CD4-positive, alpha-beta T cell treated with Interleukin-1 beta for 1 hour (primary cell): ENCODE measurements around the gene TNFSF11.
A peak's percentile ranks its signal among the peaks of the same experiment; 100 is the strongest.
"Not testable (repeated sequence)": the region's sequence is repeated elsewhere in the genome, so short reads cannot be mapped to it uniquely, and the experiment has no call there.

Experiments
- DNase-seq, 2 donors: peaks; one replicate each; pipeline ENCODE4 v3.0.0-alpha.2; 2020 to 2022

The TNFSF11 gene, protein sequence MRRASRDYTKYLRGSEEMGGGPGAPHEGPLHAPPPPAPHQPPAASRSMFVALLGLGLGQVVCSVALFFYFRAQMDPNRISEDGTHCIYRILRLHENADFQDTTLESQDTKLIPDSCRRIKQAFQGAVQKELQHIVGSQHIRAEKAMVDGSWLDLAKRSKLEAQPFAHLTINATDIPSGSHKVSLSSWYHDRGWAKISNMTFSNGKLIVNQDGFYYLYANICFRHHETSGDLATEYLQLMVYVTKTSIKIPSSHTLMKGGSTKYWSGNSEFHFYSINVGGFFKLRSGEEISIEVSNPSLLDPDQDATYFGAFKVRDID

DNA sequence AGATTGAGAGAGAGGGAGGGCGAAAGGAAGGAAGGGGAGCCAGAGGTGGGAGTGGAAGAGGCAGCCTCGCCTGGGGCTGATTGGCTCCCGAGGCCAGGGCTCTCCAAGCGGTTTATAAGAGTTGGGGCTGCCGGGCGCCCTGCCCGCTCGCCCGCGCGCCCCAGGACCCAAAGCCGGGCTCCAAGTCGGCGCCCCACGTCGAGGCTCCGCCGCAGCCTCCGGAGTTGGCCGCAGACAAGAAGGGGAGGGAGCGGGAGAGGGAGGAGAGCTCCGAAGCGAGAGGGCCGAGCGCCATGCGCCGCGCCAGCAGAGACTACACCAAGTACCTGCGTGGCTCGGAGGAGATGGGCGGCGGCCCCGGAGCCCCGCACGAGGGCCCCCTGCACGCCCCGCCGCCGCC, at the start of gene TNFSF11:
Gene TNFSF11 (plus strand): TSS at position 142 of the 400 bp plus-strand sequence. CDS start 152 bp downstream, at position 294.
- peak in 1 of 2 donors; percentile 7 for DNase-seq

GRCh38 chr13:42524487-42525034, 49.4 kb upstream of the TNFSF11 start:
- DNase-seq: no peak

GRCh38 chr13:42525035-42525504, 48.9 kb upstream of the TNFSF11 start:
- DNase-seq: no peak

DNA sequence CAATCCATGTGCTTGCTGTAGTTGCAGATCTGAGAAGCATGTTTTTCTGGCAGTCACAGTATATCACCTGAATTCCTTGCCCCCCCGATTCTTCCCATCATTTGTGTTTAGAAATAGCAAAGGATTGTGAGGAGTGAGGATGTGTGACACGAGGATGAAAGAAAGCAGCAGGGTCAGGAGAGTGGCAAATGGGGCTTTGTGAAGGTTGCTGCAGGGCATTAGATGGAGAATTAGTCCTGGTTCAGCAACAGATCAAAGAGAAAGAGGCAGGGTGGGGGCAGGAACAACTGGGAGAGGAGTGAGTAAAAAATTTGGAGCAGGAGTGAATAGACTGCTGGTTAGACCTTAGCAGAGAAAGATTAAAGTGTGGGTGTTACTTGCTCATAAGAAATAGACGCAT, 47.7 kb upstream of the TNFSF11 start:
- no peak for DNase-seq

- no peak for DNase-seq
Measured at GRCh38 chr13:42526804-42527203, 47.1 kb upstream of the TNFSF11 start.

- no peak for DNase-seq
Measured at GRCh38 chr13:42532561-42533335, 41.2 kb upstream of the TNFSF11 start.

- no peak for DNase-seq
Measured at GRCh38 chr13:42533336-42533591, 40.7 kb upstream of the TNFSF11 start.

DNA sequence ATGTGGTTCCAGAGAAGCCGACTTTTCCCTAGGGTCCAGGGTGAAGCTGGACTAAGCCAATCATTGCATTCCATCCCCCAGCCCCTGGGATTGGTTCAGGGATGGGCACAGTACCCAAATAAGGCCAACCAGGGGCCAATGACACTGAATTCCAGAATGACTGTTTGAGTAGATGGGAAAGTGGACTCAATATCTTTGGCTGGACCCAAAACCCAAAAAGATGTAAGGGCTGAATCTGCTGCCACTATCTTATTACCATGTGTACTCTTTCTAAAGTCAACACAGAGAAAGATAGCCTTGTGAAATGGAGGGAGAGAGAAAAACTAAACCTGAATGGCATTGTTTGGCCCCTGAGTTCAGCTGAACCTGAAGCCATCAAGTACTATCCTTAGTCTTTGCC, 39.2 kb upstream of the TNFSF11 start:
- DNase-seq: no peak

GRCh38 chr13:42538996-42539395, 35.0 kb upstream of the TNFSF11 start:
- no peak for DNase-seq

DNA sequence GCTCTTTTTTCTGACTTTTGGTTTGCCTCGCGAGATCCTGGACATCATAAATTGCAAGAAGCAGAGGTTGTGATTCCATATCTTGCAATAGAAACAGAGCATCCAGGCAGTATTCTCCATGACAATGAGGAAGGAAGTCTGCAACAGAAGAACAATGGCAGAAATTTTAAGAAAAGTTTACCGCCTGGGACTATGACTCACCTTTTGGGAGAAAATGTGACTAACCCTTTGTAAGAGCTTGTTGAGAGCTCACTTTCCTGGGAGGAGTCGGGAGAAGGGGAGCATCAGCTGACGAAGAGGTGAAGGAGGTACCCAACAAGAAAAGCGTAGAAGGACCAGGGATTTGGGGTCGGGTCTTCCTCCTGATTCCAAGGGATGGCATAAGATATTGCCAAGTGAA, 34.3 kb upstream of the TNFSF11 start:
- no peak for DNase-seq

GRCh38 chr13:42543215-42543797, 30.6 kb upstream of the TNFSF11 start:
- DNase-seq: no peak

- DNase-seq: no peak
Measured at GRCh38 chr13:42544246-42544926, 29.6 kb upstream of the TNFSF11 start.

DNA sequence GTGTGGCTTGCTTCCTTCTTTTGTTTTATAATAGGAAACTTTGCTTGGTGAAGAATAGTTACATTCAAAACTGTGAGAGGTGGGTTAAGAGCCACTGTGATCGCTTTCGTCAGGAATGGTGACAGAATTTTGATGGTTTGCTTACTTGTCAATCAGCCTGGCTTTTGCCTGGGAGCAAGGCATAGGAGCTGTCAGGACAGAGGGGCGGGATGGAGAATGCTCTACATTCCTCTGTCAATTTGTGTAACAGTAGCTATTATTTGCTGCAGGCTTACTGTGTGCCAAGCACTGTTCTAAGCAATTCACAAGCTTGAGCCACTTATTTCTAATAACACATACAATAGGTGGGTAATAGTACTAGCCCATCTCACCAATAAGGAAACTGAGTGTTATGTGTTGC, 28.1 kb upstream of the TNFSF11 start:
- DNase-seq: no peak

DNA sequence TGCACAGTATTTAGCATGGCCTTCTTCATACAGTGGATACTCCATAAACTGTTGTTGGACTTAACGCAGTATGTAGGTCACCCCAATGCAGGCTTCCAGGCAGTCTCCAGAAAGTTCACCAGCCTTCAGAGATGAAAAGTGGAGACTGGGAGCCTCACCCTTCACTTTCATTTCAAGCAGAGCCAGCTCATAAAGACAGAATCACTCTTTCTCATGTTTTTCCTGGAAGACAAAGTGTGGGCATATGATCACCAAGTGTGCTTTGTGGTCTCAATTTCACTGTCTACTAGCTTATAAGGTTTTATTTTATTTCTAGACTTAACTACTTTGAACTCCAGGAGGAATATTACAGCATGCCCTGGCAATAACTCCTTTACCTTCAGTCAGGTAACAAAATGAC, 26.3 kb upstream of the TNFSF11 start:
- no peak for DNase-seq

GRCh38 chr13:42548731-42549551, 25.0 kb upstream of the TNFSF11 start:
- DNase-seq: peak; percentile 12 to 61

DNA sequence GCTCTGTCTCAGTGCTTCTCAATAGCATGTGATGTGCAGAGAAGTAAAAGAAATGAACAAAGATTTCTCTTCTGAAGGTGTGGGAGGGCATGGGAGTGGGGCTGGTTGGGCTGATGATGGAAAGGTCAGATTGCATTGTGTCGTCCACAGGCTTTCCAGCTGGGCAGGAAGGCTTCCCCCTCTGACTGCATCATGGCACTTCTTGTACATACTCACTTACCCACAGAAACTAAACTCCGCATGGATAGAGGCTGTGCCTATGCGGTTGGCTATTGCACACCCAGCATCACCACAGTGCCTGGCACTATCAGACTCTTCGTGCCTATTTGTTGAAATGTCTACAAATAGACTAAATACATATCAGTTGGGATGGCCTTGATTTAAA, 24.4 kb upstream of the TNFSF11 start:
- DNase-seq: no peak

DNA sequence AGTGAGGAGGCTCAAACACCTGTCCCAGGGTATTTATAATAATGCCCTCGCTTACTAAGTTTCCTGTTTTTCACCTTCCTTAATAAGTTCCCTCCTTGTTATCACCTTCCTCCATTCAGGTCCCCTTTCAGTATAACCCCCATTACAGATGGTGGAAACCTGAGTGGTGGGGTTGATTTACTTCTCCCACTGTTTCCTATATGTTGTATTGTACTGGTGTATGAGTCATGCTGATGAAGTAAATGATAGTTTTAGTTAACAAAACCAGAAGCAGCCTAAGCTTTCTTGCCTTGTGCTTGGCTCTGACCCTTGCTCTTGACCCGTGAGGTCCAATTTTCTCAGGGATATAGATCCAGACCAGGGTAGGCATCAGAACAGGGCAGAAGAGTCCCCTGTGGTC, 22.3 kb upstream of the TNFSF11 start:
- DNase-seq: no peak

DNA sequence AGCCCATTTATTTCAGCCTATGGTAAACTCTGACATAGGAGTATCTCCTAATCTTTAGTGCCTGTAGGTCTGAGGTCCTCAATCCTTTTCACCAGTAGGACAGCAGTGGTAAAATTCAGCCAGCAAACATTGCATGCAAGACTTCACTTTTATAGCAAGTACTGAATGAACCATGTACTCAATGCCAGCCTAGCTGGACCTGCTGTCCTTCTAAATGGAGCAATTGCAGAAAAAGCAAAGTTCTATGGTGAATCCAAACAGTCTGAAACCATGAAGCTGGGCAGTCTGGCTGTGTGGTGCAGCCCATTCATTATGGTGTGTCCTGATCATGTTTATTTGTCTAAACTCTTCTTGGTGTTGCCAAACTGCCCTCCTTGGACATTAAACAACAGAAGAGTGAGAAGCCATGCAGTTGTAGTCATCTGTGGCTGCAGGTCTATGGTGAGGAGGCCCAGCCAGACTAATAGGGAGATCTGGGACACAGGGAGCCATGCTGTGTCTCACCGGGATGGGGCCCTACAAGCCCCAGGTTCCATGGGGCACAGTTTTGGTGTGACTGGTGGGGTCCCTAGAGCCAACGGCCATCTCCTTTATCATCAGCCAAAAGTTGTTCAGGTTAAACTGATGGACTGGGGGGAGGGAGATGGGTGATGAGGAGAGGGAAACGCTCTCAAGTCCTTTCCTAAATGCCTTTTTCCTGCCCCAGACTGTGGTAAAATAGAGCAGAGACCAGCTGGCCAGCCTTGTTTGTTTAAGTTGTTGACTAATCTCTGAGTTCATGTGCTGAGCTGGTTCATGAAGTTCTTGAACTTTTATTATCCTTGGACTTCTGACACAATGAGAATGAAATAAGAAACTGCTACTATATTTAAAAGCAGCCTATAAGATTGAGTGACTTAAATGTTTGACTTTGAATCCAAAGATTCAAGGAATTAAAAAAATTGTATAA, 20.6 kb upstream of the TNFSF11 start:
- no peak for DNase-seq

DNA sequence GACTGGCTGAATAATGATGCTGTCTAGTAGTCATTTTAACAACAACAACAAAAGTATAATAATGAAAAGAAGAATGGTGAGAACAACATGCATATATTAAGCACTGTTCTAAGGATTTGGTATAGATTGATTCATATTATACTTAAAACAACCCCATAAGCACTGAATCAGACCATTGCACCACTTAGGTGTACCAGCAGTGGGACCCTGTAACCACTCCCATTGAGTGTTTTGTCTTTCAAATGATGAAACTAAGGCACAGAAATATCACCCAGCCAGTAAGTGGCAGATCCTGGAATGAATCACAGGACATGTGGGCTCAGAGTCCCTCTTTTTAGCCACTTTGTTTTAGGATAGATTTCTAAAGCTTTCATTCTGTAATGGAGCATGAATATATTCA, 14.9 kb upstream of the TNFSF11 start:
- no peak for DNase-seq

GRCh38 chr13:42559573-42560218, 14.3 kb upstream of the TNFSF11 start:
- not testable (repeated sequence) for DNase-seq

GRCh38 chr13:42560320-42560719, 13.6 kb upstream of the TNFSF11 start:
- DNase-seq: not testable (repeated sequence)
